Heart left ventricle (tissue), 16 donors: Measurements from ENCODE around the gene NPHS1. TPM values are rescaled to one million over a fixed set of nuclear protein-coding genes. Genes with fewer than 3 reads are reported as not detected.

Source experiments
- ATAC-seq, 4 donors: fragments of 200-7000 bp; cut with Tn5 transposase; one replicate each; pipeline ENCODE4 v1.9.1; 2020 to 2022; ENCODE audit warnings: moderate library complexity in 4 of 4, mild to moderate bottlenecking in 3 of 4, moderate number of reproducible peaks in 1 of 4
- DNase-seq, 5 donors: peaks; one replicate each; pipeline ENCODE4 v3.0.0-alpha.2; 2020
- H3K27ac ChIP-seq, 12 donors: fragments of 200-600 bp; sonication (generic) in 4 of 12; one replicate each; pipeline versions ENCODE4 v1.5.0 to v1.8.0; 2016 to 2022; ENCODE audit warnings: mild to moderate bottlenecking in 2 of 12
- H3K27me3 ChIP-seq, 9 donors: fragments of 200-600 bp; sonication (generic) in 2 of 9; one replicate each; pipeline versions ENCODE4 v1.5.1 to v1.8.0; 2016 to 2022; ENCODE audit warnings: mild to moderate bottlenecking in 3 of 9
- H3K36me3 ChIP-seq, 9 donors: fragments of 200-600 bp; sonication (generic) in 2 of 9; one replicate each; pipeline versions ENCODE4 v1.5.0 to v1.8.0; 2018 to 2022; ENCODE audit warnings: mild to moderate bottlenecking in 2 of 9
- H3K4me1 ChIP-seq, 12 donors: fragments of 200-600 bp; sonication (generic) in 4 of 12; one replicate each; pipeline versions ENCODE4 v1.5.0 to v1.8.0; 2016 to 2022; ENCODE audit warnings: mild to moderate bottlenecking in 3 of 12
- H3K4me3 ChIP-seq, 12 donors: fragments of 200-600 bp; sonication (generic) in 4 of 12; one replicate each; pipeline versions ENCODE4 v1.5.0 to v1.8.0; 2017 to 2022; ENCODE audit warnings: mild to moderate bottlenecking in 9 of 12, moderate library complexity in 4 of 12
- H3K9me3 ChIP-seq, 12 donors: fragments of 200-600 bp; sonication (generic) in 4 of 12; one replicate each; pipeline versions ENCODE4 v1.5.0 to v1.8.0; 2016 to 2022; ENCODE audit warnings: mild to moderate bottlenecking in 1 of 12
- POLR2A ChIP-seq, 2 donors: fragments of 450-650 bp; IDR thresholded peaks; one replicate each; pipeline ENCODE4 v1.6.1; 2017; ENCODE audit warnings: antibody characterized with exemption in 2 of 2, mild to moderate bottlenecking in 2 of 2, moderate library complexity in 2 of 2
- WGBS, 4 donors: extraction: QIAGEN DNeasy Blood & Tissue Kit in 2 of 4; methylation state at CpG; one replicate each; pipeline versions ENCODE4 v1.1.5 to v1.1.7; 2013 to 2018; 5-methylcytosine and 5-hydroxymethylcytosine counted together
- intact Hi-C, 10 donors: fragments of 100-400 bp; cut with DNase I; formaldehyde crosslinking; loops; one replicate each; pipeline versions ENCODE4 v1.11.1 to v1.14.2; 2022
- polyA plus RNA-seq, 2 donors: library from polyadenylated mRNA; stranded (reverse); fragments of 200-250 nt; gene quantifications; one replicate each; pipeline ENCODE4 v1.2.3, GENCODE V29; 2013
- total RNA-seq, 9 donors: library from RNA; depleted of rRNA in 2 of 9; stranded (reverse); fragments of >200 nt in 2 of 9; fragmentation: NEBNext Ultra II Directional in 3 of 9; extraction: Animal tissue kit (Norgen Biotek cat#: 25700) in 3 of 9; gene quantifications; one replicate each; pipeline versions ENCODE4 v1.1.0 to v1.2.4, GENCODE V29; 2016 to 2023
- TF ChIP-seq, protein P1 (sequence below), 12 donors: fragments of 200-600 bp; sonication (generic) in 4 of 12; IDR thresholded peaks; one replicate each; pipeline versions ENCODE4 v1.5.0 to v1.8.0; 2018 to 2022; ENCODE audit warnings: antibody characterized with exemption in 12 of 12, mild to moderate bottlenecking in 5 of 12
- donor health status: ischemic (EF 13 %, LVEDD 7.1; RV severe dilation, severe dysfunction).
- donor health status: healthy with polysubstance abuse.
- donor health status: DM: no; HTN: yes; CAD: no.
- donor health status: DM: no; HTN: no; CAD: no.
- donor health status: ischemic (EF 25% LVEDD 6.9; RV normal size, moderate dysfunction).
- donor health status: ischemic (EF 25% LVEDD 5.7; RV mildly dilated, moderate dysfunction).
- donor health status: healthy.
- donor health status: DM: yes; HTN: yes; CAD: no.
- donor health status: ischemic (EF 35%, LVEDD 5.7; RV mildly dilated, moderate dysfunction).
- donor health status: nonischemic (EF 11% LVEDD 7.7; RV severe dilation, severe dysfunction).
- donor health status: DM: yes; HTN: yes; CAD: no.
- donor health status: PGD.
- donor health status: ischemic (EF 29% LVEDD 5.4; RV normal size, mild dysfunction).
- donor health status: nonischemic (EF 23%, LVEDD 6.1; RV moderate dilation, normal function).

The NPHS1 gene
- total and polyA plus RNA-seq, 11 donors, result 1.0 TPM; not detected in 10

- no peak for ATAC-seq
- Histone ChIP-seq H3K4me1 (peaks cover 0 to 7% (median 0%) of the 10 kb centered on the region in 12 donors), H3K27me3 (peaks cover 3 to 22% (median 14%) of the 10 kb centered on the region in 9 donors), H3K4me3 (no peak overlapping the region), H3K27ac (no peak overlapping the region), H3K9me3 (no peaks in the 10 kb centered on the region), H3K36me3 (no peaks in the 10 kb centered on the region)
- no peak for TF ChIP-seq POLR2A (IDR thresholded peaks at IDR 0.05)
- TF ChIP-seq, protein P1, sequence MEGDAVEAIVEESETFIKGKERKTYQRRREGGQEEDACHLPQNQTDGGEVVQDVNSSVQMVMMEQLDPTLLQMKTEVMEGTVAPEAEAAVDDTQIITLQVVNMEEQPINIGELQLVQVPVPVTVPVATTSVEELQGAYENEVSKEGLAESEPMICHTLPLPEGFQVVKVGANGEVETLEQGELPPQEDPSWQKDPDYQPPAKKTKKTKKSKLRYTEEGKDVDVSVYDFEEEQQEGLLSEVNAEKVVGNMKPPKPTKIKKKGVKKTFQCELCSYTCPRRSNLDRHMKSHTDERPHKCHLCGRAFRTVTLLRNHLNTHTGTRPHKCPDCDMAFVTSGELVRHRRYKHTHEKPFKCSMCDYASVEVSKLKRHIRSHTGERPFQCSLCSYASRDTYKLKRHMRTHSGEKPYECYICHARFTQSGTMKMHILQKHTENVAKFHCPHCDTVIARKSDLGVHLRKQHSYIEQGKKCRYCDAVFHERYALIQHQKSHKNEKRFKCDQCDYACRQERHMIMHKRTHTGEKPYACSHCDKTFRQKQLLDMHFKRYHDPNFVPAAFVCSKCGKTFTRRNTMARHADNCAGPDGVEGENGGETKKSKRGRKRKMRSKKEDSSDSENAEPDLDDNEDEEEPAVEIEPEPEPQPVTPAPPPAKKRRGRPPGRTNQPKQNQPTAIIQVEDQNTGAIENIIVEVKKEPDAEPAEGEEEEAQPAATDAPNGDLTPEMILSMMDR (IDR thresholded peaks at IDR 0.05), result no peak
- WGBS, 4 donors, result 74 to 80% (median 75%) methylated on average over 8 of the region's 8 CpGs
- intact Hi-C loops, result no loop called here
- no peak for DNase-seq
Measured at GRCh38 chr19:35792888-35793287, 59.4 kb downstream of the NPHS1 start.

DNA sequence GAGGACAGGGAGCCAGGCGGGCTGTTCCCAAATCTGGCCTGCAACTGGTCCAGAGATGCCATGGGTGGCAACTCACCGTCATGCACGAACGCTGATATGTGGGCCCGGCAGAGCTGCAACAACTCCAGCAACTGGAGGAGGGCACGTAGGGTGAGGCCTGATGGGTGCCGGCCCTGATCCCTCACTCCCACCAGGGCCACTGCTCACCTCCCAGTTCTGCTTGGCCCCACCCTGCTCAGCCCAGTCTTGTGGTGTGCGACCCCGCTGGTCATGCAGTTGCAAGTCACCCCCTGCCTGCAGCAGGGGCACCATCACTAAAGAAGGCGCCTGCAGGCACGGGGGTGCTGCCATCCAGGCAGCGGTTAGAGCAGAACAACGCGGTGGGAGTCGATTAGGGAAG, 60.0 kb downstream of the NPHS1 start:
- no peaks in the 10 kb centered on the region for H3K9me3 ChIP-seq
- DNase-seq (no peak), ATAC-seq (no peak)
- no peak overlapping the region for H3K27ac ChIP-seq
- H3K4me3 ChIP-seq, result no peak overlapping the region
- WGBS, 4 donors, result 79 to 83% (median 82%) methylated on average over 8 to 15 of the region's 15 CpGs
- intact Hi-C loops, result no loop called here
- no peaks in the 10 kb centered on the region for H3K36me3 ChIP-seq
- peaks cover 0 to 18% (median 9%) of the 10 kb centered on the region in 9 donors for H3K27me3 ChIP-seq
- H3K4me1 ChIP-seq, result peaks cover 0 to 2% (median 0%) of the 10 kb centered on the region in 12 donors
- TF ChIP-seq POLR2A (IDR thresholded peaks at IDR 0.05), result no peak
- TF ChIP-seq, protein P1 (IDR thresholded peaks at IDR 0.05), result no peak

GRCh38 chr19:35791814-35792279, 60.5 kb downstream of the NPHS1 start:
- ATAC-seq, result no peak
- WGBS, 4 donors, result 83 to 90% (median 85%) methylated on average over 4 to 9 of the region's 9 CpGs
- H3K27me3 ChIP-seq, result peaks cover 0 to 14% (median 5%) of the 10 kb centered on the region in 9 donors

GRCh38 chr19:35790981-35791813, 61.1 kb downstream of the NPHS1 start:
- no peaks in the 10 kb centered on the region for H3K4me1 ChIP-seq
- WGBS, 4 donors, result 60 to 68% (median 64%) methylated on average over 14 to 20 of the region's 20 CpGs
- DNase-seq, result no peak
- no peak for TF ChIP-seq POLR2A (IDR thresholded peaks at IDR 0.05)
- TF ChIP-seq, protein P1 (IDR thresholded peaks at IDR 0.05), result no peak
- no peak overlapping the region for H3K4me3 ChIP-seq
- intact Hi-C loops, result no loop called here
- no peaks in the 10 kb centered on the region for H3K36me3 ChIP-seq
- H3K9me3 ChIP-seq, result no peaks in the 10 kb centered on the region
- ATAC-seq, result no peak
- H3K27me3 ChIP-seq, result peaks cover 0 to 8% (median 0%) of the 10 kb centered on the region in 9 donors
- no peak overlapping the region for H3K27ac ChIP-seq

More at GRCh38 chr19:35791814-35792279, 60.5 kb downstream of the NPHS1 start:
- H3K4me1 ChIP-seq, result no peaks in the 10 kb centered on the region
- DNase-seq, result no peak
- intact Hi-C loops, result no loop called here
- TF ChIP-seq POLR2A (IDR thresholded peaks at IDR 0.05), result no peak
- TF ChIP-seq, protein P1 (IDR thresholded peaks at IDR 0.05), result no peak
- H3K4me3 ChIP-seq, result no peak overlapping the region
- H3K27ac ChIP-seq, result no peak overlapping the region
- H3K36me3 ChIP-seq, result no peaks in the 10 kb centered on the region
- no peaks in the 10 kb centered on the region for H3K9me3 ChIP-seq
